ENCODE results near the gene MKRN2.

- no peak for TF ChIP-seq CTCF (conservative IDR thresholded peaks at IDR 0.05; ENCODE audit: low read length)
- no peak for TF ChIP-seq EZH2phosphoT487 (IDR thresholded peaks at IDR 0.05; ENCODE audit: borderline replicate concordance, low read depth, low read length)
These were observed 65.4 kb downstream of the MKRN2 start for GRCh38 chr3:12622335-12622734.
